ENCODE results near the gene GNPDA1. TPM values are rescaled to one million over a fixed set of nuclear protein-coding genes. Genes with fewer than 3 reads are reported as not detected.
A peak's percentile ranks its signal among the peaks of the same experiment; 100 is the strongest.

Gene GNPDA1
- total RNA-seq, 2 experiments from 2014 or later: 34.9 to 41.0 TPM

DNA sequence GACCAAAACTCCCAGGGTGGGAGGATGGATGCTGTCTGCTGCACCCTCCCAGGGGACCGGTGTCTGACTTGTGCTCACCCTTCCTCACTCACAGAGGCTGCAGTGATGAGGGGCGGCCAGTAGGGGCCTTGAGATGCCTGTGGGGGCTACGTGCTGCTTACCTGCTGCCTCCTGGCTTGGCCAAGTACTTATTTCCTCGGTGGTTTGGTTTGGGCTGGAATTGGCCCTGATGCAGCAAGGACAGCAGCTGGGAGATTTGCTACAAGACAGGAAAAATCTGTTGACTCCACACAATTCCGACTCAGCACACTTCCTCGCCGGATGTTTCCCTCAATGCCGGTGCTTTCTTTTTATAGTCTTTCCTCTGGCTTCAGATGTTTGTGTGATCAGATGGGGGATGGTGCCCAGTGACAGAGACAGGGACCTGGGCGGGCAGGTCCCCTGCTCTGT, 61.5 kb downstream of the GNPDA1 start:
- H3K4me1 Mint-ChIP-seq (ENCODE audit: low read depth): peaks cover 27% of the 10 kb centered on the region

More for the DNA sequence above, 61.5 kb downstream of the GNPDA1 start:
- ATAC-seq: peak; percentile 82
- Mint-ChIP-seq H3K9me3 (ENCODE audit: insufficient read depth) (no peaks in the 10 kb centered on the region), H3K36me3 (ENCODE audit: low read depth) (no peaks in the 10 kb centered on the region), H3K27me3 (ENCODE audit: low read depth) (no peaks in the 10 kb centered on the region), H3K27ac (peak overlapping the region; percentile 37), H3K4me3 (no peak overlapping the region)
- peak; percentile 49 for DNase-seq
- CTCF ChIA-PET: interaction anchor here (0.9 to 5.0 kb wide), 6 partner anchors 10 to 260 kb away, joined by 3 to 30 read pairs (median 4); partner anchors contain the start of gene DELE1
- POLR2A ChIA-PET: interaction anchor here (0.7 kb wide), 1 partner anchor 18 kb away, joined by 3 read pairs; the partner anchor contains the start of gene RNF14

Other genes starting within 250 kb of the GNPDA1 start
- gene PCDH1, start 134.6 kb downstream of the GNPDA1 start, total RNA-seq: not detected
- 10 to 100 TPM; 65.7 to 65.8 TPM for gene DELE1, start 89.2 kb downstream of the GNPDA1 start, total RNA-seq
- gene PCDH12, start 54.8 kb downstream of the GNPDA1 start, total RNA-seq: under 1 TPM; 0.26 to 0.29 TPM
- gene RNF14, start 43.9 kb downstream of the GNPDA1 start, total RNA-seq: 10 to 100 TPM; 22.2 to 26.0 TPM
- gene NDFIP1, start 95.8 kb upstream of the GNPDA1 start, total RNA-seq: 10 to 100 TPM; 47.2 TPM